HepG2 (cell line): ENCODE data around the gene RBM19. TPM values are rescaled to one million over a fixed set of nuclear protein-coding genes. Genes with fewer than 3 reads are reported as not detected.

ENCODE experiments used
- BRF2 ChIP-seq: sonication (generic); formaldehyde crosslinking; IDR thresholded peaks from 2 replicates; pipeline ENCODE4 v1.8.1; 2022; ENCODE audit warnings: mild to moderate bottlenecking, missing genetic modification reagents
- FOXK2 ChIP-seq: fragments of 450-650 bp; IDR thresholded peaks from 2 replicates; pipeline ENCODE4 v1.6.1; 2016
- HBP1 ChIP-seq: IDR thresholded peaks from 2 replicates; pipeline ENCODE4 v1.6.1; 2016; ENCODE audit warnings: low read depth, control low read depth
- HMGA1 ChIP-seq: sonication (generic); formaldehyde crosslinking; conservative IDR thresholded peaks from 2 replicates; pipeline ENCODE4 v1.4.0; 2020; ENCODE audit warnings: missing genetic modification reagents
- HMGXB4 ChIP-seq, 2 experiments: sonication (generic) in 1 of 2; formaldehyde crosslinking in 1 of 2; IDR thresholded peaks; 2 replicates each; pipeline versions ENCODE4 v1.4.0 to v1.6.1; 2018 to 2020; ENCODE audit warnings: missing genetic modification reagents in 2 of 2, borderline replicate concordance in 1 of 2, low read depth in 1 of 2, mild to moderate bottlenecking in 1 of 2, missing biosample characterization in 1 of 2
- KLF12 ChIP-seq: sonication (generic); formaldehyde crosslinking; IDR thresholded peaks from 2 replicates; pipeline ENCODE4 v1.4.0; 2020; ENCODE audit warnings: missing genetic modification reagents, borderline replicate concordance
- KLF9 ChIP-seq: IDR thresholded peaks from 2 replicates; pipeline ENCODE4 v1.6.1; 2016; ENCODE audit warnings: low read depth
- RFXAP ChIP-seq: sonication (generic); formaldehyde crosslinking; IDR thresholded peaks from 2 replicates; pipeline ENCODE4 v1.4.0; 2020; ENCODE audit warnings: missing genetic modification reagents, borderline replicate concordance
- TIGD3 ChIP-seq: sonication (generic); formaldehyde crosslinking; IDR thresholded peaks from 2 replicates; pipeline ENCODE4 v1.5.1; 2020; ENCODE audit warnings: mild to moderate bottlenecking, missing genetic modification reagents, borderline replicate concordance
- ZBED4 ChIP-seq: sonication (generic); formaldehyde crosslinking; IDR thresholded peaks from 2 replicates; pipeline ENCODE4 v1.4.0; 2020; ENCODE audit warnings: missing genetic modification reagents, borderline replicate concordance
- ZBTB42 ChIP-seq: sonication (generic); formaldehyde crosslinking; IDR thresholded peaks from 2 replicates; pipeline ENCODE4 v1.5.0; 2020; ENCODE audit warnings: mild to moderate bottlenecking, missing genetic modification reagents
- ZIK1 ChIP-seq: sonication (generic); formaldehyde crosslinking; IDR thresholded peaks from 2 replicates; pipeline ENCODE4 v1.5.0; 2020; ENCODE audit warnings: mild to moderate bottlenecking, low read depth, missing genetic modification reagents, borderline replicate concordance
- ZNF275 ChIP-seq: sonication (generic); formaldehyde crosslinking; IDR thresholded peaks from 2 replicates; pipeline ENCODE4 v1.8.0; 2022; ENCODE audit warnings: missing genetic modification reagents, mild to moderate bottlenecking, inconsistent platforms, borderline replicate concordance
- ZNF740 ChIP-seq: sonication (generic); formaldehyde crosslinking; IDR thresholded peaks from 2 replicates; pipeline ENCODE4 v1.4.0; 2020; ENCODE audit warnings: missing genetic modification reagents
- polyA plus RNA-seq, 8 experiments: library from polyadenylated mRNA; depleted of rRNA in 3 of 8; stranded (reverse) in 7 of 8; unstranded in 1 of 8; fragments of >200 nt; fragmentation: Illumina TruSeq in 4 of 8; extraction: Trizol in 4 of 8; gene quantifications; 2 replicates each; pipeline versions ENCODE4 v1.2.1 to v1.2.3, GENCODE V29; 2011 to 2016; ENCODE audit warnings: low read depth in 4 of 8, missing spikeins in 1 of 8, mixed read lengths in 1 of 8; ENCODE audit not compliant: insufficient read depth in 1 of 8
- total RNA-seq, 5 experiments: library from RNA; depleted of rRNA; stranded (reverse); fragments of >200 nt; fragmentation: Illumina TruSeq; extraction: Trizol; gene quantifications; 2 replicates each; pipeline ENCODE4 v1.2.3, GENCODE V29; 2016; ENCODE audit warnings: low read depth in 1 of 5

Gene RBM19
- total and polyA plus RNA-seq, 2 of the 13 experiments (the other 11 are each of a cell fraction or from before 2014, with no cell fraction given): 19.3 to 32.2 TPM

- TF ChIP-seq HMGXB4 (CRISPR knock-in tag; IDR thresholded peaks at IDR 0.05; ENCODE audit: borderline replicate concordance in 1 of 2, low read depth in 1 of 2): peak; percentile 64 to 78; a peak in 2 of 4 replicates
- peak; percentile 39; the same call in 1 of the 2 replicates for TF ChIP-seq ZNF275 (CRISPR knock-in tag)
- TF ChIP-seq TIGD3 (CRISPR knock-in tag): no peak
- TF ChIP-seq BRF2 (CRISPR knock-in tag): 0 out of 2 replicates have a peak, but pooled peaks have one; percentile 65
- TF ChIP-seq RFXAP (CRISPR knock-in tag): no peak
- no peak for TF ChIP-seq KLF12
- no peak for TF ChIP-seq ZNF740 (CRISPR knock-in tag)
- 0 out of 2 replicates have a peak, but pooled peaks have one; percentile 24 for TF ChIP-seq KLF9 (CRISPR knock-in tag)
- TF ChIP-seq ZBED4 (CRISPR knock-in tag): peak; percentile 93
- TF ChIP-seq HBP1 (CRISPR knock-in tag): 0 out of 2 replicates have a peak, but pooled peaks have one; percentile 57
- TF ChIP-seq ZIK1: 0 out of 2 replicates have a peak, but pooled peaks have one; percentile 59
- no peak for TF ChIP-seq HMGA1
- TF ChIP-seq ZBTB42: peak; percentile 82; the same call in 1 of the 2 replicates
- 0 out of 2 replicates have a peak, but pooled peaks have one; percentile 66 for TF ChIP-seq FOXK2
Observed at GRCh38 chr12:113770389-113770865, 195.7 kb downstream of the RBM19 start (continued).
